Stomach smooth muscle (tissue), 2 donors: Measurements from ENCODE around the gene PDCD11.

Experiments used
- H3K27ac ChIP-seq: one replicate; pipeline ENCODE4 v1.7.0; 2013; ENCODE audit warnings: mild to moderate bottlenecking, low read length, inconsistent platforms
- H3K27me3 ChIP-seq, 2 donors: one replicate each; pipeline ENCODE4 v1.7.0; 2013; ENCODE audit warnings: low read length in 2 of 2; ENCODE audit not compliant: insufficient read depth in 2 of 2, control insufficient read depth in 1 of 2
- H3K36me3 ChIP-seq, 2 donors: one replicate each; pipeline ENCODE4 v1.7.0; 2013; ENCODE audit warnings: low read length in 2 of 2; ENCODE audit not compliant: control insufficient read depth in 2 of 2, insufficient read depth in 2 of 2
- H3K4me1 ChIP-seq: one replicate; pipeline ENCODE4 v1.7.0; 2013; ENCODE audit warnings: low read length; ENCODE audit not compliant: control insufficient read depth, insufficient read depth
- H3K4me3 ChIP-seq, 2 donors: one replicate each; pipeline ENCODE4 v1.7.0; 2013; ENCODE audit warnings: low read length in 2 of 2
- H3K9ac ChIP-seq, 2 donors: one replicate each; pipeline ENCODE4 v1.7.0; 2013; ENCODE audit warnings: low read length in 2 of 2, mild to moderate bottlenecking in 1 of 2
- H3K9me3 ChIP-seq, 2 donors: one replicate each; pipeline ENCODE4 v1.7.0; 2013; ENCODE audit warnings: low read length in 2 of 2; ENCODE audit not compliant: control insufficient read depth in 2 of 2
- donor health status: healthy.
- donor health status: Pancreatic carcinoma.

PDCD11 gene

GRCh38 chr10:103493362-103493915 lies 97.0 kb downstream of the PDCD11 start, which contains the start of gene NEURL1:
NEURL1 (plus strand) TSS chr10:103493705; CDS start chr10:103494388, 683 bp downstream.
- peak within 1 kb of the TSS; percentile 56 to 68 for H3K4me3 ChIP-seq
- no peaks in the 10 kb centered on the region for H3K36me3 ChIP-seq
- no peak within 1 kb of the TSS for H3K9ac ChIP-seq
- no peaks in the 10 kb centered on the region for H3K9me3 ChIP-seq
- H3K27me3 ChIP-seq: peaks cover 29 to 30% of the 10 kb centered on the region in 2 donors
- H3K27ac ChIP-seq: no peak within 1 kb of the TSS
- peaks cover 13% of the 10 kb centered on the region for H3K4me1 ChIP-seq

GRCh38 chr10:103493916-103494877 lies 97.8 kb downstream of the PDCD11 start:
- Histone ChIP-seq H3K9ac (no peak overlapping the region), H3K27me3 (peaks cover 29 to 30% of the 10 kb centered on the region in 2 donors), H3K4me1 (peaks cover 13% of the 10 kb centered on the region), H3K4me3 (peak overlapping the region; percentile 43 to 68), H3K9me3 (no peaks in the 10 kb centered on the region), H3K27ac (no peak overlapping the region), H3K36me3 (no peaks in the 10 kb centered on the region)

- H3K9me3 ChIP-seq: no peaks in the 10 kb centered on the region
- peaks cover 29 to 32% of the 10 kb centered on the region in 2 donors for H3K27me3 ChIP-seq
- no peak overlapping the region for H3K4me3 ChIP-seq
- H3K9ac ChIP-seq: no peak overlapping the region
- H3K4me1 ChIP-seq: peaks cover 13% of the 10 kb centered on the region
- H3K36me3 ChIP-seq: no peaks in the 10 kb centered on the region
- no peak overlapping the region for H3K27ac ChIP-seq
Measured at GRCh38 chr10:103495321-103495720, 98.9 kb downstream of the PDCD11 start.
